Tongue (tissue), 2 donors: ENCODE data around the gene APOL4. TPM values are rescaled to one million over a fixed set of nuclear protein-coding genes. Genes with fewer than 3 reads are reported as not detected.
"Not testable (repeated sequence)": the region's sequence is repeated elsewhere in the genome, so short reads cannot be mapped to it uniquely, and the experiment has no call there.

ENCODE experiments used
- DNase-seq: peaks from one replicate; pipeline ENCODE4 v3.0.0-alpha.2; 2015
- total RNA-seq: library from RNA; depleted of rRNA; stranded (reverse); fragments of >200 nt; gene quantifications from one replicate; pipeline ENCODE4 v1.2.3, GENCODE V29; 2014

Gene APOL4
- total RNA-seq, 1 donor from 2014 or later, result 19.8 TPM

GRCh38 chr22:36183446-36183845 lies 18.2 kb downstream of the APOL4 start:
- DNase-seq, result no peak

DNA sequence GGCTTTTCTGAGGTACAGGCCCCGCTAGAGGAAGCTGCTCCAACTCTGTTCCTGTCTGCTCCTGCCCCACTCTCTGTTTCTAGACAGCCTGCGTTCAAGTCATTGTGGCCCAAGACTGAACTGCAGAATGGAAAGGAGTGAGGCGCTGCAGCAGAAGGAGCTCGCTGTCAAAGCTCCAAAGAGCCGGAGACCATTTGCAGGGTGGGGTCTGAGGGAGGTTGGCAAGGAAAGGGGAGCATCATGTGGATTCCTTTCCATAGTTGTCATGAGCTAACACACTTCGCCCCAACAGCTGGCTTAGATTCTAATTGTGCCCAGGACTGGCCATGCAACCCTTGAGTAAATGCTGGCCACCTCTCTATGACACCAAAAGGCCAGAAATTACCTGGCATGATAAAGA lies 18.8 kb downstream of the APOL4 start:
- DNase-seq, result no peak

DNA sequence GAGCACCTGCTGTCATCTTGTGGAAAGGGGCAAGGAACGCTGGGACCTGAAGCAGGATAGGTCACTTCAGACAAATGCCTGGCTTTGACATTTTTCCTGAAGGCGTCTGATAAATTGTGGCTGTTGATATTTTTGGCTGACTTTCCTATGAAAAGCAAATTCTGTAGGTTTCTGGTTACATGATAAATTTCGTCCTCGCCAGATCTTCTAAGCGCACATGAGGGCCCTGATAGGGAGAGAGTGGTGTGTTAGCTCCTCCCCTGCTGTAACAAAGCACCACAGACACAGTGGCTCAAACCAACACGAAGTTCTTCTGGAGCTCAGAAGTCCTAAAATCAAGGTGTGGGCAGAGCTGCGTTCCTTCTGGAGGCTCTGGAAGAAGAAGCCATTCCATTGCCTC lies 19.6 kb downstream of the APOL4 start:
- no peak for DNase-seq

GRCh38 chr22:36180928-36181327 lies 20.7 kb downstream of the APOL4 start:
- DNase-seq, result no peak

DNA sequence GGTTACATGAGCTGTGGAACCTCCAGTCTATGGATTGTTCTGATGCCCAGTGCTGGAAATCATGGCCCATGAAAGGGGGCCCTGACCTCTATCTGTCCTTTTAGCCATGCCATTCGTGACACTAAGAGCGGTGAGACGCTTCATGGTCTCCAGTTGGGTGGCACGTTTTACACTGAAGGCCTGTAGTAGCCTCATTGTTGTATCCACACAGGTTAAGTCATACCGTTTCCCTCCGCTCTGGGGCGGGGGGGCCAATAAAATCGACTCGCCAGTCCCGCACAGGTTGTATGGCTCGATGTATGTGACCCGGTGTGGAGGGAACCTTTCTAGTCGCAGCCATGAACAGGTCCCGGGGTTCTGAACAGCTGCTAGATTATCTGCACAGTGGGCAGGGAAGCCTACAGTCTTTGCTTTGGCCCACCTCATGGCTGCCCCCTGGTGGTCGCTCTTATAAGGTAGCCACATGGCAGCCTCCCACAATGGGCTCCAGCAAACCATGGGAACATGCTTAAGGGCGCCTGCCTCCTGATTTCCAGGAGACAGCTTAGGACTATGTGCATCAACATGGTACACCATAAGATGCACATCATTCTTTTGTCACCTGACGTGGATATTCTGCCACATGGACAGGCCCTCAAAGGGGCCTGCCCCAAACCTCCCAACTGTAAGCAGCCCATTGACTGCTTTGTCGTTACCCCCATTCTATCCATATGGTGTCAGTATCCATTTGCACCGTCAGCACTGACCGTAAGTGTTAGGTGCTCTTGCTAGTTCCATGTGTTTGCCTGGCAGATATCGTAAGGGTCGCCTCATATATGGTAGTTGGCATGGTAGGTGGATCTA lies 21.4 kb downstream of the APOL4 start:
- peak; percentile 62 for DNase-seq

GRCh38 chr22:36177160-36177559 lies 24.4 kb downstream of the APOL4 start:
- DNase-seq, result no peak

- no peak for DNase-seq
Measured at GRCh38 chr22:36175892-36176291, 25.7 kb downstream of the APOL4 start.

DNA sequence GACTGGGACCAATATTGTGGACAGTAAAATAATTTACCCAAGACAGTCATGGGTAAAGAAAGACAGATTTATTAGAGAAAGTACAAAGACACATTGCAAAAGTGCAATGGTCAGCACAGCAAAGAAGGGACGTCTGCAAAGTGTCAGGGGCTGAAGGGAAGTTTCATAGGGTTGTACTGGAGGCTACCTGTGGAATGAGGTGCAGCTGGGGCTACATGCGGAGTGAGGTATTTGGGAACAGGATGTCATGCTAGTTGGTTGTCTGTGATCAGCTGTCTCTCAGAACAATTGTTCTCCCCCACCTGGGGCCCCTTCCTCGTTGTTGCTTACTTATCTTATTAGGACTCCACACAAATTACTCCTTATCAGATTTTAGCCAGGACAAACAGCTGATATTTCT lies 29.7 kb downstream of the APOL4 start:
- no peak for DNase-seq

DNA sequence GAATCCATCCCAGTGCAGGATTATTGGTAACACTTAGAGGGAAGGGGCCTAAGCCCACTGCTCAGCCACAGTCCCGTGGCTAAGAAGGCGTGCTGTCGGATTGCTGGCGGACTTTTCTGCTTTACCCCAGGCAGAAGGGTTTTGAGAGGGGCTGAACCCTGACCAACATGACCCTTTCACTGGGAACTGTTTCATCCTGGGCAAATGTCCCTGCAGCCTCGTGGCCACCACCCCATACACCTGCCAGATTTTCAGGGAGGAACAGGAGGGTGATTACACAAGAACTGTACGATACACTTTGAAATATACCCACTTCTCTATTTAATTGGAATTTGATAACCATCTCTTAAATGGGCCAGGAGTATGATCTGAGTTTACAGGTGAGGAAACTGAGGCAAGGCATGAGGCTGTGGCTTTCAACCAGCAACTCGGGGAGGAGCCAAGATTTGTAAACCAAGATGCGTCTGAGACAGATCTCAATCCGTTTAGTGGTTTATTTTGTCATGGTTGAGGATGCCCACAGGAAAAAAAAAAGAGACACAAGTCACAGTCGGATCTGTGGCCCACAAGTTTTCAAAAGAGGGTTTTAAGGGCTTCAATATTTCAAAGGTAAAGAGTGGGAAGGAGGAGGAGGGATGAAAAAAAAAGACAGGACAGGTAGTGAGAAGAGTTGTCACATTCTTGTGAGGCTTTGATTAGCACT lies 34.9 kb downstream of the APOL4 start:
- DNase-seq, result no peak

GRCh38 chr22:36166086-36166485 lies 35.5 kb downstream of the APOL4 start:
- DNase-seq, result no peak

GRCh38 chr22:36165141-36165540 lies 36.5 kb downstream of the APOL4 start:
- no peak for DNase-seq

DNA sequence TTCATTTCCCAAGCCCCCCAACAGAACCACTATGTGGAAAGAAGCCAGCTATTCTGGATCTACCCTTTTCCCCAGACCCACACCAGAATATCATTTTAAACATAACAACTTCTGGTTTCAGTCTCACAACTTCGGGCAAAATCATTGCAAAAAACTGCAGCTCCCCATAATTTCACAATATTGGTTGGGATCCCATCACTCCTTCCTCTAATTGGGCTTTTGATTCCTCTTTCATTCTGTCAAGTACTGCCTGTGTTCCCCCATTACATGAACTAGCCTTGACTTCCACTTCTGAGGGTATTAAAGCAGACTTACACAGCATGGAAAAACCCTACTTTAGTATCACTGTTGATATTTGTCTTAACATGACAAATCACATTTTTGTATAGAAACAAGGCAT lies 37.0 kb downstream of the APOL4 start:
- no peak for DNase-seq

DNA sequence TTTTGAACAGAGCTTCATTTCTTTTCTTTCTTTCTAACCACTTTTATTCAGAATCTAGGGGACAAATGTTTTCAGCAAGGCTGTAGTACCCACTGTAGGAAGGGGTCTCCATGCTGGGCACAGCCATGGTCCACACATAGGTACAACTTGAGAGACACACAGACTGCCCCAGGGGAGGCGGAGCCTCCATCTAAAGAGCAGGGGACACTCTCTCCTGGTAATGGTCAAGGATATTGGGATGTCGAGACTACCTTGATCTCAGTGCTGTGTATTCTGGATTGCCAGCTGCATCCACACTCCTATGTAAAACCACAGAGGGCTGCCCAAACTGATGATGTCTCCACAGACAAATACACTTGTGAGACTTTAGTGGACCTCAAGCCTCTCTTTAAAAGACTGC lies 38.1 kb downstream of the APOL4 start:
- no peak for DNase-seq

DNA sequence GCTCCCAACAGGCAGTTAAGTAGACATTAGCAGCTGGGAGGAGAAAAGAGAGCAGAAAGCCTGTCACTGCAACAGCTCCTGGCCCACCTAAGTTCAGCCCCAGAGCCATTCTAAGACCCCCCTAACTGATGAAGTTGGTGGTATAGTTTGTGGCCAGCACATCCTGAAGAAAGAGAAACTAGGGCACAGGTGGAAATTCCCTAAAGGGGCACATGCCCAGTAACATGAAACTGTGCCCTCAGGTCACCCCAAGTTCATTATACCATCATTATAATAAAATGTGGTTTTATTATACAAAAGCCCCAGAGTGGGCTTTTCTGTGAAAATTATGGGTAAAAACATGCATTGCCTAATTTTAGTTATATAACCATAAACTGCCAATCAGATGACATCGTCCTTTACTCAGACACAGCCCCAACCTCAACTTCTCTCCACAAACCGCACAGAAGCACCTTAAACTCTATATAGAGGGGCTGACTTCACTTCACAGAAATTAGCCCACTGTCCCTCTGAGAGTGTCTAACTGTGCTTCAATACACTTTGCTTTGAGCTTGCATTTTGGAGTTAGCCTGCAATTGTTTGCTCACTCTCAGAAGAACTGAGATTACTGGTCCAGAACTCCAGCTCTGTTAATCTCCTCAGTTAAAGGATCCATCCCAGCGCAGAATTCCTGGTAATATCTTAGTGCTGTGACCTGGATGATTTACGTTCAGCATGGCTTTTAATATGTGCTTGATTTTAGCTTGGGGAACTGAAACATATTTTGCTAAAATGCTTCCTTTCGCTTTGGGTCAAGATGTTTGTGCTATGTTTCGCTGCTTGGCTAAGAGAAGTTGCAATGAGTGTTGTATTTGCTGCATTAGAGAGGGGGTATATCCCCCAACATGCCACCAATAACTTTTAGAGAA lies 39.2 kb downstream of the APOL4 start:
- DNase-seq, result no peak

- not testable (repeated sequence) for DNase-seq
Measured at GRCh38 chr22:36161793-36162126, 39.8 kb downstream of the APOL4 start.

DNA sequence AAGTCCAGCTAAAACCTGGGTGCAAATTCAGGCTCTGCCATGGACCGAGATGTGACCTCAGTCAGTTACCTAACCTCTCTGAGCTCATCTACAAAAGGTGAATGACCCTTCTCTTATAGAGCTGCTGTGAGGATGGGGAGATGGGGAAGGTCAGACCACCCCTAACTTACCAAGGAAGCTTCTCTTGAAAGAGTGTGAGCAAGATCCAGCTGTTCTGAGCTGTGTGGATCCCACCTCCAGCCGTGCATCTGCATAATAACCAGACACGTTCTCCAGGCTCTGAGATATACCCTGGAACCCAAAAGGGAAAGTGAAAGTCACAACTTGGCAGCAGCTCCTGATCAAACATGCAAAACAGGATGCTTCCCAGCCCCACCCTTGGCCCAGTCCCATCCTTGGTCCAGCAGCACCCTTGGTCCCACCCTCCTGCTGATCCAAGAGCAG lies 41.1 kb downstream of the APOL4 start, which contains the start of gene APOL3:
Gene APOL3, minus strand, starts transcription at position 257 of the 444 bp plus-strand sequence. CDS start 11,700 bp downstream, outside the sequence.
- peak; percentile 28 for DNase-seq

DNA sequence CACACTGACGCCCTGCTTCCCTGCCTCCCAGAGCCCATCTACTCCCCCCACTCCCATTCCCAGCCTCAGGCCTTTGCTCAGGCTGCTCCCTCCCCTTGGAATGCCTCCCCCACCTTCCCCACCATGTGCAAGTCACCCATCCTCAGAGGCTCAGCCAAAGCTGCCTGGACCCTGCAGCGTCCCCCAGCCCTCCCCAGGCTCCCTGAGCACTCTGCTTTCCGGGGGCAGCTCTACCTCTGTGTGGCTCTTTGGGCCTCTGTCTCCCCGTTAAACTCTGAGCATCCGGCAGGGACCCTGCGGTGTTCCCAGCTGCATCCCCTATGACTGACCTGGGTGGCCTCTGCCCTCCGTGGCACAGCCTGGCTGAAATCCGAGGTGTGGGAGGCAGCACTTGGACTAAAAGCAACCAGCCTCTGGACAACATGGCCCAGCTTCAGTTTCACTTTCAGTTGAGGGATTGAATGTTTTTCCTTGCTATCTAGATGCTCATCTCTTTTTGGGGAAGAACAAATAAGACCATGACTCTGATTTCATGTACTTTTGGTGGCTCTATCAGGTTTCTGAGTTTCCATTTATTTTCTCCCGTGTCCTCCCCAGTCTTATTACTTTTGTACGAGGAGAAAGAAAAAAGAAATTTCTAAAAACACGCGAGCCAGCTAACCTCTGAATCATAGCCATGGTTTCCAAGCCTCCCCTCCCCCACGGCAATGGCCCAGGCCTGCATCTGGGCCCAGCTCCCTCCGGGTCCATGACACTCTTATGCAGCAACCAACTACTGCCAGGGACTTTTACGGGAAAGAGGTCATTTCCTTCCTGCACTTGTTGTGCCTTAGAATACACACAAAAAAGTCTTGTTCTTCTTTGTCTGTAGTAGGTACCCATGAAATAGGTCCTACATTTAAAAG lies 44.8 kb downstream of the APOL4 start:
- peak; percentile 70 for DNase-seq

- no peak for DNase-seq
Measured at GRCh38 chr22:36156119-36156514, 45.5 kb downstream of the APOL4 start.

DNA sequence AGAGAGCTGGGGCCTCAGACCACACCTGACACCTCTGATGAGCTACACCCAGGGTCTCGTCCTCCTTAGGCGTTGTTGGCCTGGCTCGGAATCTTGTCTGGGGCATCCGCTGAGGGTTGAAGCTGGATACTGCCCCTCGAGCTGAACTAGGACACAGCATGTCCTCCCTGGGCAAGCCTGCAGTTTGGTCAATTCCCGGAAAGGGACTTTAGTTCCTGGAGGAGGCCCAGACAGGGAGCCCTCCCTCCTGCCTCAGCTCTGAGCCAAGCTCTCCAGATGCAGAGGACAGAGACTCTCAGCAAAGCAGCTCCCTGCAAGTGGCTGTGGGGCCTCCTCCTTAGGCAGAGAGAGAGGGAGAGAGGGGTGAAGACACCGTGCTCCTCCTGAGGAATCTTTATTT lies 45.9 kb downstream of the APOL4 start:
- peak; percentile 81 for DNase-seq

DNA sequence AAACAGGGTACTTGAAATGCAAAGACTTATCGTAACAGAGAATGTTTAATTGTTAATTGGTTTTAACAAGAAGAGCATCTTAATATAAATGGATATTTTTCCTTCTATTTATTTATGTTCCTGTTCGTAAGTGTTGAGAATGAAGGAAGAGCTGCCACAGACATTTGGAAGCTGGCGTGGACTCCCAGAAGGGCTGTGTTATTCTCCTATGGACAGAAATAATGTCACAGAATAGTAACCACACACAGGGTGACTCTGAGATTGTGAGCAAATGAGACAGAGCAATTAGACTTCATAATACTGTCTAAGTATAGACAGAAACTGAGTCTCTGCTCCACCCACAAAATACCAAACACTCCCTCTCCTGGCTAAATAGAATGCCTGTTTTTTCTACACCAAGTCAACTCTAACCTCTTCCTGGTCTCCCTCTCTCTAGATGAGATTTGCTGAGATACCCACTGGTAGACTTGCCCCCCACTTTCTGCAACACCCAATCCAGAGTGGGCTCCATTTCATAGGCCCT lies 47.1 kb downstream of the APOL4 start:
- DNase-seq, result no peak
